22Rv1 (cell line): ENCODE measurements around the gene ITPK1.

ENCODE experiments used
- ZFX ChIP-seq: fragments of 450-650 bp; IDR thresholded peaks from 2 replicates; pipeline ENCODE4 v1.6.1; 2017; ENCODE audit warnings: antibody characterized with exemption, borderline replicate concordance
- TF ChIP-seq, protein P1 (sequence below): fragments of 450-650 bp; IDR thresholded peaks from 2 replicates; pipeline ENCODE4 v1.5.1; 2017; ENCODE audit warnings: mild to moderate bottlenecking

DNA sequence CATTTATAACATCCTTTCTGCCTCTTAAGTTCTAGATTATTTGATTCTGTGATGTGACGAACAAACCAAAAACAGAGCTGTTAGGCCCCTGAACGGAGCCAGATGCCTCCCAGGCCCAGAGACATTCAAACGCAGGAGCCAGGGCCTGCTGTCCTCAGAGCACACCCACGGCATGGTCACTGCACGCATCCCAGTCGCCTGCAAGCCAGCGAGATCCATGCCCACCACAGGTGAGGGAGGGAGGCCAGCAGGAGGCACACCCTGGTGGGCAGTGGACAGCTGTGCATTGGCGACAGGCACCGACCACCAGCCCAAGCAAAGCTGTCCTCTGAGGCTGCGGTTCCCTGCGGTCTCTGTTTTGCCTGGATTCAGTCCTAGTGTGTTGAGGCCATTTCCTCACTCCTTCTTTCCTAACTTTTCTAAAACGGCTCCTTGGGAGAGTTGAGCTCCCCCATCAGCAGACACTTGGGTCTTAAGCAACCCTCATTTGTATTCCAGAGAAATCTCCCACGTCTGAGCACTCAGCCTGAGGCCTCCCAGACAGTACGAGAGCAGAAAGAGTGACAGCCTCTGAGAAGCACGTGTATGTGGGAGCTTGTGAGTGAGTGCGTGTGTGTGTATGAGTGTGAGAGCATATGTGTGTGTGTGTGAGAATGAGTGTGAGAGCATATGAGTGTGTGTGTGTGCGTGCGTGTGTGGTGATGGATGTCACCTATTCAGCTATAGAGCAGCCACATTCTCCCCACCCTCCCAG is 111.6 kb downstream of the ITPK1 start:
- TF ChIP-seq, protein P1, sequence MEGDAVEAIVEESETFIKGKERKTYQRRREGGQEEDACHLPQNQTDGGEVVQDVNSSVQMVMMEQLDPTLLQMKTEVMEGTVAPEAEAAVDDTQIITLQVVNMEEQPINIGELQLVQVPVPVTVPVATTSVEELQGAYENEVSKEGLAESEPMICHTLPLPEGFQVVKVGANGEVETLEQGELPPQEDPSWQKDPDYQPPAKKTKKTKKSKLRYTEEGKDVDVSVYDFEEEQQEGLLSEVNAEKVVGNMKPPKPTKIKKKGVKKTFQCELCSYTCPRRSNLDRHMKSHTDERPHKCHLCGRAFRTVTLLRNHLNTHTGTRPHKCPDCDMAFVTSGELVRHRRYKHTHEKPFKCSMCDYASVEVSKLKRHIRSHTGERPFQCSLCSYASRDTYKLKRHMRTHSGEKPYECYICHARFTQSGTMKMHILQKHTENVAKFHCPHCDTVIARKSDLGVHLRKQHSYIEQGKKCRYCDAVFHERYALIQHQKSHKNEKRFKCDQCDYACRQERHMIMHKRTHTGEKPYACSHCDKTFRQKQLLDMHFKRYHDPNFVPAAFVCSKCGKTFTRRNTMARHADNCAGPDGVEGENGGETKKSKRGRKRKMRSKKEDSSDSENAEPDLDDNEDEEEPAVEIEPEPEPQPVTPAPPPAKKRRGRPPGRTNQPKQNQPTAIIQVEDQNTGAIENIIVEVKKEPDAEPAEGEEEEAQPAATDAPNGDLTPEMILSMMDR = no peak
- no peak for TF ChIP-seq ZFX
